Activated CD8-positive, alpha-beta memory T cell treated with anti-CD3 and anti-CD28 coated beads, Interleukin-2, amount 50 U/mL, for 24 hours (primary cell): ENCODE data around the gene ATP11A.
"Not testable (repeated sequence)": the region's sequence is repeated elsewhere in the genome, so short reads cannot be mapped to it uniquely, and the experiment has no call there.

Source experiments
- DNase-seq: peaks from one replicate; pipeline ENCODE4 v3.0.0-alpha.2; 2020; ENCODE audit errors: extremely low read depth

The ATP11A gene

GRCh38 chr13:112881656-112882554, 192.1 kb downstream of the ATP11A start:
- no peak for DNase-seq

GRCh38 chr13:112882555-112883024, 192.8 kb downstream of the ATP11A start:
- no peak for DNase-seq

- DNase-seq, result no peak
These were observed 193.6 kb downstream of the ATP11A start for GRCh38 chr13:112883241-112883945.

GRCh38 chr13:112884700-112885099, 194.9 kb downstream of the ATP11A start:
- not testable (repeated sequence) for DNase-seq

GRCh38 chr13:112885242-112885781, 195.5 kb downstream of the ATP11A start:
- DNase-seq, result no peak

- no peak for DNase-seq
These were observed 196.0 kb downstream of the ATP11A start for GRCh38 chr13:112885782-112886268.

- DNase-seq, result no peak
These were observed 197.3 kb downstream of the ATP11A start for GRCh38 chr13:112887151-112887550.

GRCh38 chr13:112887557-112887991, 197.7 kb downstream of the ATP11A start:
- no peak for DNase-seq

- no peak for DNase-seq
These were observed 198.6 kb downstream of the ATP11A start for GRCh38 chr13:112888238-112889111.

GRCh38 chr13:112889351-112890290, 199.8 kb downstream of the ATP11A start:
- DNase-seq, result no peak

GRCh38 chr13:112890316-112891145, 200.7 kb downstream of the ATP11A start:
- no peak for DNase-seq

- DNase-seq, result no peak
These were observed 201.9 kb downstream of the ATP11A start for GRCh38 chr13:112891477-112892401.

GRCh38 chr13:112892426-112893206, 202.8 kb downstream of the ATP11A start:
- no peak for DNase-seq

GRCh38 chr13:112893207-112893569, 203.3 kb downstream of the ATP11A start:
- DNase-seq, result no peak

- DNase-seq, result no peak
These were observed 204.0 kb downstream of the ATP11A start for GRCh38 chr13:112893570-112894422.

GRCh38 chr13:112894423-112894672, 204.5 kb downstream of the ATP11A start:
- DNase-seq, result no peak
